Adrenal gland (tissue), 12 donors: Measurements from ENCODE around the gene BNC2. TPM values are rescaled to one million over a fixed set of nuclear protein-coding genes. Genes with fewer than 3 reads are reported as not detected.

Source experiments
- DNase-seq, 7 donors: peaks; one replicate each; pipeline ENCODE4 v3.0.0-alpha.2; 2019 to 2020
- H3K27ac ChIP-seq, 5 donors: fragments of 200-600 bp; sonication (generic) in 4 of 5; 1 replicate in 3 of 5; 2 replicates in 2 of 5; pipeline versions ENCODE4 v1.5.1 to v1.8.0; 2016 to 2020; ENCODE audit warnings: mild to moderate bottlenecking in 1 of 5
- H3K27me3 ChIP-seq: fragments of 200-600 bp; 2 replicates; pipeline ENCODE4 v1.8.0; 2021
- H3K36me3 ChIP-seq, 2 donors: fragments of 200-600 bp; replicated peaks in 1 of 2; 1 replicate in 1 of 2; 2 replicates in 1 of 2; pipeline versions ENCODE4 v1.5.1 to v1.8.0; 2018 to 2022
- H3K4me1 ChIP-seq, 2 donors: fragments of 200-600 bp; replicated peaks in 1 of 2; 1 replicate in 1 of 2; 2 replicates in 1 of 2; pipeline versions ENCODE4 v1.5.1 to v1.8.0; 2018 to 2021
- H3K4me3 ChIP-seq, 4 donors: fragments of 200-600 bp; sonication (generic) in 3 of 4; one replicate each; pipeline ENCODE4 v1.5.1; 2016 to 2018
- H3K9me3 ChIP-seq, 3 donors: fragments of 200-600 bp; sonication (generic) in 1 of 3; replicated peaks in 1 of 3; 1 replicate in 2 of 3; 2 replicates in 1 of 3; pipeline versions ENCODE4 v1.5.1 to v1.8.0; 2016 to 2021
- CTCF ChIP-seq, 6 experiments: fragments of 450-650 bp in 4 of 6; fragments of 200-600 bp in 2 of 6; sonication (generic) in 1 of 6; IDR thresholded peaks; 1 replicate in 5 of 6; 2 replicates in 1 of 6; pipeline versions ENCODE4 v1.5.1 to v1.8.0; 2016 to 2021; ENCODE audit warnings: antibody characterized with exemption in 6 of 6, mild to moderate bottlenecking in 2 of 6, moderate library complexity in 1 of 6
- POLR2A ChIP-seq, 2 donors: fragments of 450-650 bp; IDR thresholded peaks; one replicate each; pipeline ENCODE4 v1.6.1; 2017; ENCODE audit warnings: antibody characterized with exemption in 2 of 2, mild to moderate bottlenecking in 2 of 2, moderate library complexity in 1 of 2
- WGBS, 4 donors: extraction: QIAGEN DNeasy Blood & Tissue Kit in 2 of 4; methylation state at CpG; one replicate each; pipeline versions ENCODE4 v1.1.5 to v1.1.7; 2013 to 2017; 5-methylcytosine and 5-hydroxymethylcytosine counted together
- intact Hi-C, 2 donors: fragments of 100-400 bp; cut with DNase I; formaldehyde crosslinking; loops; one replicate each; pipeline versions ENCODE4 v1.14.1 to v1.15.0; 2022 to 2023
- polyA plus RNA-seq, 3 donors: library from polyadenylated mRNA; stranded (reverse); fragments of 200-250 nt in 2 of 3; fragments of 350-450 nt in 1 of 3; fragmentation: Illumina TruSeq in 1 of 3; extraction: RNeasy Lipid Tissue Mini Kit (QIAGEN cat#74804) in 1 of 3; gene quantifications; one replicate each; pipeline ENCODE4 v1.2.3, GENCODE V29; 2013 to 2014
- total RNA-seq, 9 donors: library from RNA; depleted of rRNA in 4 of 9; stranded (reverse); fragments of >200 nt in 4 of 9; fragments of 120-200 nt in 1 of 9; fragmentation: NEBNext Ultra II Directional in 1 of 9; extraction: Animal tissue kit (Norgen Biotek cat#: 25700) in 1 of 9; gene quantifications; one replicate each; pipeline versions ENCODE4 v1.1.0 to v1.2.4, GENCODE V29; 2013 to 2023
- donor health status: healthy with polysubstance abuse.
- donor health status: Bipolar disorder and iron deficiency.
- donor health status: DM: yes; HTN: yes; CAD: no.
- donor health status: DM: no; HTN: no; CAD: no.
- donor health status: DM: no; HTN: no; CAD: no.
- donor health status: DM: yes; HTN: yes; CAD: no.

Gene BNC2
- total and polyA plus RNA-seq, 12 donors, result 1.1 to 11.1 (median 5.0) TPM

DNA sequence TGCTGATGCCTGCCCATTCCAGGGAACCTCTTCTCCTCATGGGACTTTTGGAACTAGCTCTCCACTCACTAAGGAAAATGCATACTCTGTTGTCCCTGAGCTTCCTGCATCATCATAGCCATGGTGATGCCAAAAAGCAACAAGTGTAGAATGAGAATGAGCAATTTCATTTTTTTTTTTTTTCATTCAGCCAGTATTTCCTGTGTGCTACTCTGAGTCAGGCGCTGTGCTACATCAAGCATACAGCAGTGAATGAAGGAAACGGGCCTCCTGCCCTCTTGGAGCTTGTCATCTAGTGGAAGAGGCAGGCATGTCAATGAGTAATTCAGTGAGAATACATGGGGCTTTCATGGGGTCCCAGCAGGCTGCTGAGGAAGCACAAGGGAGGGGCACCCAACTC is 483.1 kb downstream of the BNC2 start:
- Histone ChIP-seq H3K4me1 (peaks cover 9 to 13% of the 10 kb centered on the region in 2 donors), H3K36me3 (no peaks in the 10 kb centered on the region), H3K27me3 (no peaks in the 10 kb centered on the region), H3K9me3 (no peaks in the 10 kb centered on the region), H3K4me3 (no peak overlapping the region), H3K27ac (no peak overlapping the region)
- TF ChIP-seq CTCF (IDR thresholded peaks at IDR 0.05), result no peak
- no peak for TF ChIP-seq POLR2A (IDR thresholded peaks at IDR 0.05)
- WGBS, 4 donors, result 86 to 97% (median 91%) methylated on average over 2 of the region's 2 CpGs
- DNase-seq, result no peak
- intact Hi-C loops, result no loop called here

GRCh38 chr9:16386827-16387077 is 483.7 kb downstream of the BNC2 start:
- 74 to 79% (median 75%) methylated on average over 2 of the region's 2 CpGs for WGBS, 4 donors
- H3K4me3 ChIP-seq, result no peak overlapping the region
- H3K27ac ChIP-seq, result no peak overlapping the region

DNA sequence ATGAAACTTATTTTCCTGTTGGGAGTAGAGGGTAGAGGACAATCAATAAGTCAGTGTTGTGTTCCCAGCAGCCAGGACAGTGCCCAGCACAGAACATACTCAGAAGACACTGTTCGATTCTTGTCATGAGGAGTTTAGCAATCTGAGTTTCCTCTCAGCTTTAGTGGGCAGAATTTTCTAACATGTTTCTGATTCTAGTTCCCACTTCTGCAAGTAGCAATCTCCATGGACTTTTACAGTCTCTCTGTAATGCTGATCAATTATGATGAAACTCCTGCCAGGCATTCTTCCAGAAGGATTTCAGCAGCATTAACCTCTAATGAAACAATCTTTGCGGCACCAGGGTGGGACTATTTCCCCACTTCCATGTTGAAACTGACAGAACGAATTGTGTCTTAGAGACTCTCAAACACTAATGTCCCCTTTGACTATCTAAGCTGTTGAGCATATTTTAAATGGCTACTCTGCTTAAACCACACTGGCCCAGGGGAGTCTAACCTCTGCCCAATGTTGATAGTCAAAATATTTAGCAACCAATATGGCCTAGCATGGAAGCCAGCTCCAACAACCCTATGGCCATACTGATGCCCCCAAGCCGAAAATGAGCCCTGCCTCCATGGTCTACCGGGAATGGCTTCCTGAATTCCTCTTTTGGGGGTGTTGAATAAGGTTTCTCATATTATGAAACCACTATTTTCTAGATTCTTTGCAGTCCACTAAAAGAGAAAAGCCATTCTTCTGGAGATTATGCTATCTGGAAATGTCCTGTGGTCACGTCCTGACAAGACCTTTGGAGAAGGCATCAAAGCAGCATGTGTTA is 484.3 kb downstream of the BNC2 start:
- Histone ChIP-seq H3K27ac (peak overlapping the region in 3 of 5 donors; percentile 29 to 59 (median 39)), H3K9me3 (no peaks in the 10 kb centered on the region), H3K27me3 (no peaks in the 10 kb centered on the region), H3K4me3 (no peak overlapping the region), H3K4me1 (peaks cover 9 to 13% of the 10 kb centered on the region in 2 donors), H3K36me3 (no peaks in the 10 kb centered on the region)
- DNase-seq, result peak in 2 of 7 donors; percentile 37 to 48
- TF ChIP-seq POLR2A (IDR thresholded peaks at IDR 0.05) (no peak), CTCF (IDR thresholded peaks at IDR 0.05) (no peak)
- WGBS, 4 donors, result 59 to 68% (median 62%) methylated on average over 6 of the region's 6 CpGs
- intact Hi-C loops, result no loop called here

More at GRCh38 chr9:16386827-16387077, 483.7 kb downstream of the BNC2 start:
- Histone ChIP-seq H3K36me3 (no peaks in the 10 kb centered on the region), H3K9me3 (no peaks in the 10 kb centered on the region), H3K27me3 (no peaks in the 10 kb centered on the region), H3K4me1 (peaks cover 9 to 13% of the 10 kb centered on the region in 2 donors)
- no peak for TF ChIP-seq POLR2A (IDR thresholded peaks at IDR 0.05)
- TF ChIP-seq CTCF (IDR thresholded peaks at IDR 0.05), result no peak
- DNase-seq, result no peak
- intact Hi-C loops, result no loop called here

DNA sequence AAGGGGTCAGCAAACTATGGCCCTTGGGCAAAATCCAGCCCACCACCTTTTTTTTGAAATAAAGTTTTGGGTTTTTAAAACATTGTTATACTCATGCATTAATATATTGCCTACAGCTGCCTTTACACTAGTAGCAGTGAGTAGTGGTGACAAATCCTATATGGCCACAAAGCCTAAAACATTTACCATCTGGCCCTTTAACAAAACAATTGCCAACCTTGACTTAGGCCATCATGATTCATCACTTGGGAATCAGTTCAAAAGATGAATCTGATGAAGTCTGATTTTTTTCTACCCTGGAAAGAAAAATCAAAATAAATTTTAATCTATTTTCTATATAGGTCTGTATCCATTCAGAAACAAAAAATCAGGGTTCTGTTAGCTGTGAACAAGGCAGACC is 484.9 kb downstream of the BNC2 start:
- H3K36me3 ChIP-seq, result no peaks in the 10 kb centered on the region
- H3K27ac ChIP-seq, result peak overlapping the region in 3 of 5 donors; percentile 29 to 59 (median 39)
- no peak overlapping the region for H3K4me3 ChIP-seq
- no peak for TF ChIP-seq POLR2A (IDR thresholded peaks at IDR 0.05)
- no peak for TF ChIP-seq CTCF (IDR thresholded peaks at IDR 0.05)
- no peaks in the 10 kb centered on the region for H3K9me3 ChIP-seq
- peaks cover 9 to 13% of the 10 kb centered on the region in 2 donors for H3K4me1 ChIP-seq
- H3K27me3 ChIP-seq, result no peaks in the 10 kb centered on the region
- no peak for DNase-seq
- intact Hi-C loops, result no loop called here
